Daoy (cell line): ENCODE results near the gene URB1. TPM values are rescaled to one million over a fixed set of nuclear protein-coding genes. Genes with fewer than 3 reads are reported as not detected.
"Not testable (repeated sequence)": the region's sequence is repeated elsewhere in the genome, so short reads cannot be mapped to it uniquely, and the experiment has no call there.

Source experiments
- DNase-seq: peaks from one replicate; pipeline ENCODE4 v3.0.0-alpha.2; 2015; ENCODE audit warnings: low read depth
- total RNA-seq: library from RNA; depleted of rRNA; stranded (reverse); fragments of >200 nt; shearing (Covaris generic); gene quantifications from 2 replicates; pipeline ENCODE4 v1.2.3, GENCODE V29; 2014; rRNA removed

URB1 gene
- total RNA-seq: 22.0 and 28.3 TPM in 2 replicates

DNA sequence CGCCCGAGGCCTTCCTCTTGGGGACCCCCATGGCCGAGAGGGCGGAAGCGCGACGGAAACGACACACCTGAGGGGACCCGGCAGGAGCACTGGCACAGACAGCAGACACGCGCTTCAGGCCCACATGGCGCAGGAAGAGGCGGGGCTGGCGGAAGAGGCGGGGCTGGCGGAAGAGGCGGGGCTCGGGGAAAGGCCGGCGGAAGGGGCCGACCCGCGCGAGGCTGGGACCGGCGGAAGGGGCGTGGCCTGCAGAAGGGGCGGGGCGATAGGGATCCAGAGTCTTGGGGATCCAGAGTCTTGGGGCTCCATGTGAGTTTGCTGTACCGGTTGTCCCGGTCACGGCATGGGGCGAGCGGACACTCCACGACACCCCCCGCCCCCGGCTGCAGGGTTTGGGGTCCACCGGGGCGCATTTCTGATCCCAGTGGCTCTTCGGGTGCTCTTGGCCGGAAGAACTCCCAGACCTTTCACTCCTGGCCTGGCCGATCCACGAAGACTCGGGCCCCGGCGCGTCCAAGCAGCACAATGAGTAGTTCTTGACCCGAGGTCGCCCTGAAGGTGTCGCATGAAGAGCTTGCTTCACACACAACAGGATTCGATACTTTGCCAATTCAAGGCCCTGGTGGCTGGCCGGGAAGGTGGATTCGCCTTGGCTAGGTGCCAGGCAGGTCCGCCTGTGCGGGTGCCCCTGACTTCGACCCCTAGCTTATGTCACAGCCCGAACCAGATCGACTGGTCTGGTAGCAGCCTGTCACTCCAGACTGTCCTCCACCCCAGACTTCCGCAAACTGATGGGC is at the start of gene URB1:
Gene URB1, minus strand, starts transcription at position 133 of the 797 bp plus-strand sequence. Its CDS starts 102 bp downstream, at position 31.
- peak; percentile 94 for DNase-seq

- no peak for DNase-seq
These were observed 44.9 kb upstream of the URB1 start for GRCh38 chr21:32437729-32438128.

DNA sequence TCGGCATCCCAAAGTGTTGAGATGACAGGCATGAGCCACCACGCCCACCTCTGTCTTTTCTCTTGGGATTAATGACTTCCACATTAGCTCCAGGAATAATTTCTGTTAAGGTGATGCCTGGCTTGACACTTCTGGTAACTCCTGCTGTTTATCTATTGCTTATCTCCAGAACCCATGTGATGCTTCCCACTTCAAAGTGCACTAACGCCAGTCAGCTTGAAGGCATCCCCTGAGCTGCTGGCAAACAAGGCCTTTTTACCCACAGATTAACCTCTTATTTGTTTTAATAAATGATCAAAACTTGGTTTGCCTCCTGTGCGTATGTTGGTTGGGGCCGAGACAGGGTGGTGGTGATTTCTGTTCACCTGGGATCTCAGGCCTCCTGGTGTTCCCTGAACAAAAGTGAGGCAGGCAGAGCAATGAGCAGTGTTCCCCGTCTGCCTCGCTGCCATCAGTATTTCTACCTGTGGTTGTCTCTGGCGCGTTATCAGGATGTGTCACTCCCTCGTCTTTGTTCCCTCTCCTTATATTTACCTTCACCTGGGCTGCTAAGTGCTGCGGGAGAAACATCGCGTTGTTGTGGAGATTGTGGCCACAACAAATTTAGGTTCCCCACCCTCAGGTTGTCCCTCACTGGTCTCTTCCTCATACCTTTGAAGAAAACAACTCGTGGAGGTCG is 40.3 kb upstream of the URB1 start:
- not testable (repeated sequence) for DNase-seq

- no peak for DNase-seq
These were observed 35.3 kb upstream of the URB1 start for GRCh38 chr21:32427958-32428623.

GRCh38 chr21:32426592-32427051 is 33.8 kb upstream of the URB1 start:
- DNase-seq: peak; percentile 23

DNA sequence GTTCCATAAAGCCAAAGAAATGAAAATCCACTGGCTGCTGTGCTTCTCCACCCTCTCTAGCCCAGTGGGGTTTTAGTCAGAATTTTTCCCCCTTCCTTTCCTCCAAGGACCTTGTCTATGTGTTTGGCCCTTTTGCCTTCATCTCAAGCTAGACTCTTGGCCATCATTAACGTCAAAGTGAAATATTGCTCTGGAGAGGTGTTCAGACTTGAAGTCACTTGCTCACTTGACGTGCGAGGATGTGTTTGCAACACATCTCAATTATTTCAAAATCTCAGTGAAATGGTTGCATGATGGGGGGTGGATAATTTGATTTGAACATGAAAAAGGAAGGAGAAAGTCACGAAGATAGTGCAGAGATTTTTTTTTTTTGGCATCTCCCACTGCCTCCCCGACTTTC is 33.3 kb upstream of the URB1 start:
- no peak for DNase-seq

GRCh38 chr21:32425628-32426027 is 32.8 kb upstream of the URB1 start:
- no peak for DNase-seq

DNA sequence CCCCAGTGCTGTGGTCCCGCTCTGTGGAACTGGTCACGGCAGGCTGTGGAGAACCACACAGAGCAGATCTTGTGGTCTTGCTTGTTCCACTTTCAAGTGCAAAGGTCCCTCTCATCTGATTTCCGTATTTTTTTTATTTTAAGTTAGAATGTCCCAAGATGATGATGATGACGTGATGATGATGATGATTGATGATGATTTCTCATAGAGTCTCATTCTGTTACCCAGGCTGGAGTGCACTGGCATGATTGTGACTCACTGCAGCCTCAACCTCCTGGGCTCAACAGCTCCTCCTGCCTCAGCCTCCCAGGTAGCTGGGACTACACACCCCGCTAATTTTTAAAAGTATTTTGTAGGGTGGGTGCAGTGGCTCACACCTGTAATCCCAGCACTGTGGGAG is 31.9 kb upstream of the URB1 start:
- DNase-seq: no peak

- DNase-seq: no peak
These were observed 31.4 kb upstream of the URB1 start for GRCh38 chr21:32424191-32424535.

GRCh38 chr21:32423320-32424190 is 30.7 kb upstream of the URB1 start:
- DNase-seq: peak; percentile 71

- no peak for DNase-seq
These were observed 29.3 kb upstream of the URB1 start for GRCh38 chr21:32422064-32422463.

- no peak for DNase-seq
These were observed 25.3 kb upstream of the URB1 start for GRCh38 chr21:32418146-32418545.

DNA sequence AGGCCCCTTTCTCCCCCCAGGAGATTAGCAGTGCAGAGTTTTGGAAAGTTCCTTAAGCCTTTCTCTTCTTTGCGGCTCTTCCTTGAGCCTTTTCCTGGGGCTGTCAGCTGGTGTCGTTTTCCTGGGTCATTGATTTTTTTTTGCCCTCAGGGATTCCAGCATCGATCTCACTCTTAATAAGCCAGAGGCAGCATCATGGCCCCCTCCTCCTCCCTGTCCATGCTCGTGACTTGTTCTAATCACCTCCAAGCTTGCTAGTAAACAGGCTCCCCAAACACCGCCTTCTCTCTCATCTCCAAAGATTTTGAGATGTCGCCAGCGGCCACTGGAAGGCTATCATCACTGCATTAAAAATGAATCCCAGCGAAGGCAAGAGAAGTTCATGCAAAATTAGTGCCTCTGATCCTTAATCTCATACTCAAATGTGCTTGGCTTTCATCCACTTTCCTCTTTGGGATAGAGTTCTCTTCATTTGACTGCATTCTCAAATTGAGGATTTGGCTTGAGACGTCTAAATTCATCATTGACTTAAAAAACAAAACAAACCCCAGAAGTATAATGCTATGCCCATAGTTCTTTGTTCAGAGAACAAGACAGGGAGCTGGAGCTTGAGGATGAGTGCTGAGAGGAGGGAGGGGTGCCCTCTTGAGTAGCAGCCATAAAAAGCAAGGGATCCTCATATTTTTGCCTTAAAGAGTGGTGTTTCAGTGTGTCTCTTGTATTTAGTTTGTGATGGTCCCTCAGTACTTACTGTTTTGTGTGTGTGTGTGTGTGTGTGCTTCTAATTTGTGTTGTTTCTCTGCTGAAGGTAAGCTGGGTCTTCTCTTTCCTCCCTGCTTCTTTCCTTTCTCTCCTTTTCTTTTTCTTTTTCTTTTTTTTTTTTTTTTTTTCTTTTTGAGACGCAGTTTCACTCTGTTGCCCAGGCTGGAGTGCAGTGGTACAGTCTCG is 22.9 kb upstream of the URB1 start:
- DNase-seq: no peak

DNA sequence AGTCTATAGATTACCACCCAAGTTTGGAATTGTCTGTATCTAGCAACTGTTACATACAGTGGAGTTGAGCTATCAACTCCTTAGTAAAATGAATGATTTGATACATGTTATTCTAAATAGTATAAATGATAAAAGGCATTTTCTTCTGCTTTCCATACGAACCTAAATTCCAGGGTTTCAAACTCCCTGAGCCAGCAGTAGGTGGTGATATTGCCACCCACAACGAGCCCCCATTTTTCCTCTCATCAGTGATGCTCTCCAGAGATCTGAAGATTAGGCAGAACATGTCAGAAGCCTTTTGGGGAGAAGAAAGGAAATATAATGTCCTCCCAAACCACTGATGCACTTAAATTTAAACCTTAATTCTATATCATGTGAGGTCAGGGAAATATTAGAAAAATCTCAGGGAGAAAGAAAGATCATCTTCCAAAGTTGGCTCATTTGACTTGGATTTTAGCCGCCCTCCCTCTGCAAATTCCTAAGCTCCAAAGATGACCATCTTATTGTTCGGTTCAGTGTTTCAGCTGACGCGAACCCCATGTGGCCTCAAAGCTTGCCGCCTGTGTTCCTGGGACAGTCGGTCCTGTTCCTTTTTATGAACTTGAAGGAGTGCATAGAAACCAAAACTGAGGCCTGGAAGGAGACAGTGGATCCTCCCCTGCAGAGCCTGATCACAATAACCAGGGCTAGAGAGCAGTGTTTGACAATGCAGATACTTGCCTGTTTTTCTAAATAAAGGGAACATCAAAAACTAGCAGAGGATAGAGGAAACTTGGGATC is 22.0 kb upstream of the URB1 start:
- DNase-seq: peak; percentile 53

- DNase-seq: no peak
These were observed 21.1 kb upstream of the URB1 start for GRCh38 chr21:32413697-32414578.

DNA sequence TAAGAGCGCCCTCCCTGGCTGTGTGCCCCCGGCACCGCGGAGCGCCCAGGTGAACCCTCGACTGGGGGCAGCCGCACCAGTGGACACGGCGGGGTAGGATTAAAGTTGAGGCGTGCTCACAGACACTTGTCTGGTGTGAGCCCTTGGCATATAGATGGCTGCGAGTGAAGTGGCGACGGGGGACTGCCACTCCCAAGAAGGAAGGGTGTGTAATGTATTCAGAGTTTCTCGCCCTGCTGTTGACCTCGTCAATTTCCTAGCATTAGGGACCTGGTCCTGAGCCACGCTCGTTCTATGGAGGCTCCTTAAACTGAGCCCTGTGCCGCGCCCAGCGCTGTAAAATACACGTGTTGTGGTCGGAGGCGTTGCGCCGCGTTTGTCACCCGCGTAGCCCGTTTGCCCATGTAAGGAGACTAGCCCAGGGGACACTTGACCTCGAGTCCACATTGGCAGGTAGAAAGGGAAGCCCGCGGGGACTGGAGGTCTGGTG is 20.2 kb upstream of the URB1 start:
- DNase-seq: no peak

GRCh38 chr21:32412162-32413014 is 19.6 kb upstream of the URB1 start, which contains the start of gene EVA1C:
Gene EVA1C, plus strand, starts transcription at chr21:32412706. Its CDS starts 148 bp downstream, at chr21:32412854.
- DNase-seq: peak; percentile 66
